CD4-positive, alpha-beta T cell (primary cell): Measurements from ENCODE around the gene GPSM1. TPM values are rescaled to one million over a fixed set of nuclear protein-coding genes. Genes with fewer than 3 reads are reported as not detected.

Source experiments
- ATAC-seq: fragments of 200-7000 bp; cut with Tn5 transposase; one replicate; pipeline ENCODE4 v1.10.0; 2022; ENCODE audit warnings: mild to moderate bottlenecking; ENCODE audit not compliant: poor library complexity
- CTCF ChIA-PET: fragments of 350-600 bp; sonication (Branson Sonifier 250); formaldehyde crosslinking; loops from one replicate; lab custom pipeline; 2021; ENCODE audit warnings: antibody characterized with exemption, inconsistent platforms; lab: Charles Lee
- POLR2A ChIA-PET: fragments of 350-600 bp; sonication (Branson Sonifier 250); formaldehyde crosslinking; loops from one replicate; lab custom pipeline; 2021; ENCODE audit warnings: antibody characterized with exemption, inconsistent platforms; lab: Charles Lee
- DNase-seq, 14 experiments: peaks; one replicate each; pipeline ENCODE4 v3.0.0-alpha.2; 2013 to 2020; ENCODE audit warnings: mixed read lengths in 2 of 14
- H3K27ac ChIP-seq, 2 donors: one replicate each; pipeline versions ENCODE4 v1.5.1 to v1.7.0; 2013; ENCODE audit warnings: low read length in 2 of 2, low read depth in 1 of 2, mild to moderate bottlenecking in 1 of 2
- H3K27me3 ChIP-seq, 2 experiments: 1 replicate in 1 of 2; 2 replicates in 1 of 2; pipeline versions ENCODE4 v1.6.1 to v1.7.0; 2013; ENCODE audit warnings: low read length in 2 of 2, control low read depth in 1 of 2, mild to moderate bottlenecking in 1 of 2, moderate library complexity in 1 of 2; ENCODE audit not compliant: insufficient read depth in 2 of 2, control insufficient read depth in 1 of 2
- H3K36me3 ChIP-seq: one replicate; pipeline ENCODE4 v1.6.1; 2013; ENCODE audit warnings: low read length, control low read depth; ENCODE audit not compliant: insufficient read depth
- H3K4me1 ChIP-seq: one replicate; pipeline ENCODE4 v1.6.1; 2013; ENCODE audit warnings: low read length, control low read depth; ENCODE audit not compliant: insufficient read depth
- H3K4me3 ChIP-seq: one replicate; pipeline ENCODE4 v1.5.1; 2013; ENCODE audit warnings: mild to moderate bottlenecking, low read length, moderate library complexity
- H3K9me3 ChIP-seq, 2 experiments: 1 replicate in 1 of 2; 2 replicates in 1 of 2; pipeline versions ENCODE4 v1.6.1 to v1.7.0; 2013; ENCODE audit warnings: low read length in 2 of 2, mild to moderate bottlenecking in 2 of 2, control low read depth in 1 of 2, moderate library complexity in 1 of 2; ENCODE audit not compliant: control insufficient read depth in 1 of 2, insufficient read depth in 1 of 2
- H3K27ac Mint-ChIP-seq: one replicate; pipeline ENCODE4 v1.8.0; 2020; ENCODE audit warnings: mixed read lengths
- H3K27me3 Mint-ChIP-seq: one replicate; pipeline ENCODE4 v1.8.0; 2021; ENCODE audit warnings: mixed read lengths
- H3K36me3 Mint-ChIP-seq: one replicate; pipeline ENCODE4 v1.8.0; 2021; ENCODE audit warnings: low read depth, mixed read lengths
- H3K4me1 Mint-ChIP-seq: one replicate; pipeline ENCODE4 v1.8.0; 2021; ENCODE audit warnings: low read depth, mixed read lengths
- H3K4me3 Mint-ChIP-seq: one replicate; pipeline ENCODE4 v1.8.0; 2020; ENCODE audit warnings: mild to moderate bottlenecking, mixed read lengths
- H3K9me3 Mint-ChIP-seq: one replicate; pipeline ENCODE4 v1.8.0; 2020; ENCODE audit warnings: mixed read lengths
- intact Hi-C, 2 experiments: fragments of 100-400 bp; cut with DNase I in 1 of 2; cut with micrococcal nuclease in 1 of 2; formaldehyde crosslinking; loops; one replicate each; pipeline versions ENCODE4 v1.15.1 to v1.9.0; 2023 to 2025; cut with DNase I, micrococcal nuclease
- total RNA-seq, 174 experiments: library from RNA in 2 of 174; stranded (reverse) in 2 of 174; gene quantifications; one replicate each; pipeline ENCODE4 v1.2.3 and lab custom pipeline; 2021 to 2026
- TF ChIP-seq, protein P1 (sequence below): fragments of 200-600 bp; IDR thresholded peaks from one replicate; pipeline ENCODE4 v1.8.0; 2022; ENCODE audit warnings: antibody characterized with exemption, mild to moderate bottlenecking

The GPSM1 gene
- total RNA-seq, 2 experiments from 2014 or later: 7.7 to 8.6 TPM

DNA sequence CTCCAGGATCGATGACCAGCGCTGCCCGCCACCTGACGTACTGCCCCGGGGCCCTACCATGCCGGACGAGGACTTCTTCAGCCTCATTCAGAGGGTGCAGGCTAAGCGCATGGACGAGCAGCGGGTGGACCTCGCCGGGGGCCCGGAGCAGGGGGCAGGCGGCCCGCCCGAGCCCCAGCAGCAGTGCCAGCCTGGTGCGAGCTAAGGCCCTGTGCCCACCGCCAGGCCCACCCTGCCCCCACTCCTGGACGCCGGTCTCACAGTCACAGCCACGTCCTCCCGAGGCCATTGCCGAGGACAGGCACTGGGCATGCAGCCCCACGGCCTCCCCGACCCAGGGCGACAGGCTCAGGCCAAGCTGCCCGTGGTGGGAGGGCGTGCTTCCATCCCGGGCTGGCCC is 30.7 kb downstream of the GPSM1 start:
- ATAC-seq (no peak), DNase-seq (no peak)
- Histone ChIP-seq H3K4me3 (no peak overlapping the region), H3K4me1 (peaks cover 8% of the 10 kb centered on the region), H3K9me3 (no peaks in the 10 kb centered on the region), H3K36me3 (peaks cover 8% of the 10 kb centered on the region), H3K27ac (no peak overlapping the region), H3K27me3 (no peaks in the 10 kb centered on the region)
- ChIA-PET CTCF (no interaction called here), POLR2A (no interaction called here)
- H3K9me3 Mint-ChIP-seq: no peaks in the 10 kb centered on the region
- peaks cover 6% of the 10 kb centered on the region for H3K36me3 Mint-ChIP-seq
- peaks cover 5% of the 10 kb centered on the region for H3K4me1 Mint-ChIP-seq
- TF ChIP-seq, protein P1, sequence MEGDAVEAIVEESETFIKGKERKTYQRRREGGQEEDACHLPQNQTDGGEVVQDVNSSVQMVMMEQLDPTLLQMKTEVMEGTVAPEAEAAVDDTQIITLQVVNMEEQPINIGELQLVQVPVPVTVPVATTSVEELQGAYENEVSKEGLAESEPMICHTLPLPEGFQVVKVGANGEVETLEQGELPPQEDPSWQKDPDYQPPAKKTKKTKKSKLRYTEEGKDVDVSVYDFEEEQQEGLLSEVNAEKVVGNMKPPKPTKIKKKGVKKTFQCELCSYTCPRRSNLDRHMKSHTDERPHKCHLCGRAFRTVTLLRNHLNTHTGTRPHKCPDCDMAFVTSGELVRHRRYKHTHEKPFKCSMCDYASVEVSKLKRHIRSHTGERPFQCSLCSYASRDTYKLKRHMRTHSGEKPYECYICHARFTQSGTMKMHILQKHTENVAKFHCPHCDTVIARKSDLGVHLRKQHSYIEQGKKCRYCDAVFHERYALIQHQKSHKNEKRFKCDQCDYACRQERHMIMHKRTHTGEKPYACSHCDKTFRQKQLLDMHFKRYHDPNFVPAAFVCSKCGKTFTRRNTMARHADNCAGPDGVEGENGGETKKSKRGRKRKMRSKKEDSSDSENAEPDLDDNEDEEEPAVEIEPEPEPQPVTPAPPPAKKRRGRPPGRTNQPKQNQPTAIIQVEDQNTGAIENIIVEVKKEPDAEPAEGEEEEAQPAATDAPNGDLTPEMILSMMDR: no peak
- intact Hi-C loops: no loop called here
- no peaks in the 10 kb centered on the region for H3K27me3 Mint-ChIP-seq
- no peak overlapping the region for H3K4me3 Mint-ChIP-seq
- no peak overlapping the region for H3K27ac Mint-ChIP-seq

DNA sequence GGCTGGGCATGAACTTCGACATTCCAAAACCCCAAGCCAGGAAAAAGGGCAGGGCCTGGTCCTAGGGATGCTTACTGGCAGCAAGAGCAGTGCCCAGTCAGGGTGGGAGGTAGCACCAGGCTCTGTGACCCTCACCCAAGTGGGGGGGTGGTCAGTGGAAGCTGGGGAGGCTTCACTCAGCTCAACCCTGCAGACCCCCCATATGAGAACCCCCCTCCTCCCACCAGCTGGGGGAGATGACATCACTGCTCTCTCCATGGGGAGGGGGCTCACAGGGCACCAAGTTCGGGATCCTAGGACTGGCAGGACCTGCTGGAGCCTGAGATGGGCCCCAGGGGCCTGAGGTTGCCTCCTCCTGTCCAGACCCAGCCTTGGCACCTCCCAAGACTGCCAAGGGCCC is 31.5 kb downstream of the GPSM1 start:
- H3K27me3 Mint-ChIP-seq: no peaks in the 10 kb centered on the region
- intact Hi-C loops: no loop called here
- no peak overlapping the region for H3K27ac ChIP-seq
- H3K9me3 Mint-ChIP-seq: no peaks in the 10 kb centered on the region
- H3K4me3 ChIP-seq: no peak overlapping the region
- no peak overlapping the region for H3K27ac Mint-ChIP-seq
- peaks cover 8% of the 10 kb centered on the region for H3K36me3 ChIP-seq
- H3K9me3 ChIP-seq: peaks cover 0 to 2% of the 10 kb centered on the region in 2 experiments
- ChIA-PET CTCF (no interaction called here), POLR2A (no interaction called here)
- peaks cover 8% of the 10 kb centered on the region for H3K36me3 Mint-ChIP-seq
- TF ChIP-seq, protein P1: no peak
- no peak for DNase-seq
- H3K4me3 Mint-ChIP-seq: no peak overlapping the region
- no peak for ATAC-seq
- H3K4me1 Mint-ChIP-seq: peaks cover 5% of the 10 kb centered on the region
- H3K27me3 ChIP-seq: no peaks in the 10 kb centered on the region
- H3K4me1 ChIP-seq: peaks cover 10% of the 10 kb centered on the region

DNA sequence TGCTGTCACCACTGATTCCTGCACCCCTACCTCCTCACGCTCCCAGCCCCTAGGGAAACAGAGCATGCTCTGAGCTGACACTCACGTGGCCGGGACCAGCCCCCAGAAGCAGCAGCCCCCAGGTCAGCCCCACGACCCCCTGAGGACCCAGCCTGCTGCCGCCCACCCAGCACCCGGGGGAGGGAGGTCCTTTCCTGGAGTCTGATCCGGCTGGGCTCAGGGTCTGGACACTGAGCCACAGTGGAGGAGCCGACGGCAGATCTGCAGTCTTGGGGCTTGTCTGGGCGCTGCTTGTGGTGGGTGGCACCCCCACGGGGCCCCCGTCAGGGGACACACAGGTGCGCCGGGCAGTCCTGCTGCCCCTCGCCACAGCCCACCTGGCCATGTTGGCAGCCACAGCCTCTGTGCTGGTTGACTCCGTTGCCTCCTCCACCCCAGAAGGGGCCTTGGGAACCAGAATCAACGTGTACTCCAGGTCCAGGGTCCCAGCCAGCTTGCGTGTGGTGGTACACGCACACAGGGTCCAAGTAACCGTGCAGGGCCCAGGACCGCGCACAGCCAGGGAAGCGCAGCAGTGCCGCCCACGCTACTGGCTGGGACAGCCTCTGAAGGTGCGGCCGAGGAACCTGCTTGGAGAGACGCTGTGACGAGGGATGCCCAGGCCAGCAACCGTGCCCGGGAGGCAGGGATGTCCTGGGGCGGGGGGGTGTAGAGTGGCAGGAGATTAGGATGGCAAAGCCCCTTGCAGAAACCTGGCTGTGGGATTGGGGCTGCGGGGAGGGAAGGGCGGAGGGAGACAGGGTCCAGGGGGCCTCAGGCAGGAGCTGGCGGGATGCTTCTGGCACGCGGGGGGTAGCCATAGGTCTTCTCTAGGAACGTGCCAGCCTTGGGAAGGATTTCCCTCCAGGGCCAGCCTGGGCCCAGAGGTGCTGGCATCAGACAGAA is 32.7 kb downstream of the GPSM1 start:
- no peak overlapping the region for H3K27ac Mint-ChIP-seq
- no peaks in the 10 kb centered on the region for H3K9me3 Mint-ChIP-seq
- no peaks in the 10 kb centered on the region for H3K27me3 Mint-ChIP-seq
- peaks cover 8% of the 10 kb centered on the region for H3K36me3 Mint-ChIP-seq
- DNase-seq (no peak), ATAC-seq (no peak)
- intact Hi-C loops: loop anchor here in 1 of 2 experiments (5.0 kb wide), 2 partner anchors 243 to 527 kb away; partner anchors contain the start of genes TMEM250 and TRAF2
- peaks cover 8% of the 10 kb centered on the region for H3K36me3 ChIP-seq
- H3K27ac ChIP-seq: no peak overlapping the region
- H3K4me1 Mint-ChIP-seq: peaks cover 5% of the 10 kb centered on the region
- H3K4me3 Mint-ChIP-seq: no peak overlapping the region
- no peak overlapping the region for H3K4me3 ChIP-seq
- H3K27me3 ChIP-seq: no peaks in the 10 kb centered on the region
- CTCF ChIA-PET: no interaction called here
- TF ChIP-seq, protein P1: no peak
- peaks cover 19% of the 10 kb centered on the region for H3K4me1 ChIP-seq
- POLR2A ChIA-PET: no interaction called here
- peaks cover 0 to 8% of the 10 kb centered on the region in 2 experiments for H3K9me3 ChIP-seq
